AG09319 (cell line): ENCODE data around the gene ANXA8.
"Not testable (repeated sequence)": the region's sequence is repeated elsewhere in the genome, so short reads cannot be mapped to it uniquely, and the experiment has no call there.

Experiments
- DNase-seq: peaks from one replicate; pipeline ENCODE4 v3.0.0-alpha.2; 2010; ENCODE audit warnings: low read depth; ENCODE audit errors: extremely low read depth
- CTCF ChIP-seq: IDR thresholded peaks from 2 replicates; pipeline ENCODE4 v1.5.1; 2011; ENCODE audit warnings: low read depth, mild to moderate bottlenecking, inconsistent platforms, low read length, moderate library complexity

ANXA8 gene

DNA sequence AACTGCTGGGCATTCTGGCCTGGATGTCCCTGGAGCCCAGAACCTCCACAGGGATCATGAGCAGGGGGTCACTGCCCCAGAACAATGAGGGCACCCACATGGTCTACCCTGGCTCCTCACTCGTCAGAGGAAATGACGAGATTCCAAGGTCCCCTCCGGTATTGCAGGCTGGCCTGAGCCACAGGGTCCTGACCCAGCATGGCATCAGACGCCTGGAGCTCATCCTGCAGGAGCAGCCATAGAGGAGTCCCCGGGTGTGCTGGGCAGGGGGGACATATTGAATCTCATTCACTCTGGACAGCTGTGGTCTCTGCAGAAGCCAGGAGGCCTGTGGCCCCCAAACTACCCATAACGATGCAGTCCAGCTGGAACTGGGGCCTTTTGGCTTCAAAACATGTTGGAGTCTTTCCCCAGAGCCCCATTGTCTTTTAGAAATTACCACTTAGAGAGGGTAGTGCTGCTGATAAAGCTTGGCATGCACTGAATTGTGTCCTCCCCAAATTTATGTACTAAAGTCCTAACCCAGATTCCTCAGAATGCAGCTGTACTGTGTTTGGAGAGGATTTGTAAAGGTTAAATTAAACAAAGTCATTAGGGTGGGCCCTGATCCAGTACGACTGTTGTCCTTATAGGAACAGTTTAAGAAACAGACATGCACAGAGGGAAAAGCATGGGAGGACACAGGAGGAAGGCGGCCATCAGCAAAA lies 27.7 kb downstream of the ANXA8 start:
- no peak for DNase-seq
- no peak for TF ChIP-seq CTCF

DNA sequence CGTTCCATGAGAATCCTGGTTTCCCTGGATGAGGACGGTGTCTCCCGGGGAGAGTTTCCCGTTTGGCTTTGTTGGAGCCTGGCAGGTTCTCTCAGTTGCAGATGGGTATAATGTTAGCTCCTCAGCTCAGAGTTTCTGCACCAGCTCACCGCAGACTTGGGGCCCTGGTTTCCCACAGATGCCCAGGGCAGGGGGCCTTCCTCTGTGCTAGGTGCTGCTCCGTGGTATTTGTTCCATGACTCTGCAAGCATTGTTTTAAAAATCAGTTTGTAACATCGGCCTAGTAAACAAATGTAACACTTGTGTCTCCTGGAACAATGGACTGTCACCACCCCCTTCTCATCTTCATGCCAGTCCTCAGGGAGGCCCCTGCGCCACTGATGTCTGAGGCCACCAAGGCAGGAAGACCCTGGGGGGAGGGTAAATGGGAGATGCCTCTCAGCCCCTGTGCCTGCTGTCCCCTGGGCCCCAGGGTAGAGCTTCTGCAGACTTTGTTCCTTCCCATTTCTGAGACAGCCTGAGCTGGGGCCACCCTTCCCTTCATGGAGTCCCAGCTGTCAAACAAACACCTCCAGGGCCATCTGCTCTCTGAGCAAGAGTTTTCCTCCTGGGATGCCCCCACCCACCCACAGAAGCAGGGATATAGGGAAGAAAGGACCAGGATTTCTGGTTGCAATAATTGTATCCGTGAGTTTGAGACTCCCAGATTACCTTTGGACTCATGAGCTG lies 28.4 kb downstream of the ANXA8 start:
- not testable (repeated sequence) for DNase-seq

DNA sequence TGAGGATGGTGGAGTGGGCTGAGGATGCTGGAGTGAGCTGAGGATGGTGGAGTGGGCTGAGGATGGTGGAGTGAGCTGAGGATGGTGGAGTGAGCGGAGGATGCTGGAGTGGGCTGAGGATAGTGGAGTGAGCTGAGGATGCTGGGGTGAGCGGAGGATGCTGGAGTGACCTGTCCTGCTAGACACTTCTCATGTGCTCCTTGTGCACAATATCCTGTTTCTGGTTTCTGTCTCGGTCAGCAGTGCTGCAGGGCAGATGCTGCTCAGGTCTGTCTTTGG lies 29.2 kb downstream of the ANXA8 start:
- no peak for TF ChIP-seq CTCF
- no peak for DNase-seq

GRCh38 chr10:47454008-47454779 lies 29.7 kb downstream of the ANXA8 start:
- DNase-seq = no peak
- TF ChIP-seq CTCF = no peak

DNA sequence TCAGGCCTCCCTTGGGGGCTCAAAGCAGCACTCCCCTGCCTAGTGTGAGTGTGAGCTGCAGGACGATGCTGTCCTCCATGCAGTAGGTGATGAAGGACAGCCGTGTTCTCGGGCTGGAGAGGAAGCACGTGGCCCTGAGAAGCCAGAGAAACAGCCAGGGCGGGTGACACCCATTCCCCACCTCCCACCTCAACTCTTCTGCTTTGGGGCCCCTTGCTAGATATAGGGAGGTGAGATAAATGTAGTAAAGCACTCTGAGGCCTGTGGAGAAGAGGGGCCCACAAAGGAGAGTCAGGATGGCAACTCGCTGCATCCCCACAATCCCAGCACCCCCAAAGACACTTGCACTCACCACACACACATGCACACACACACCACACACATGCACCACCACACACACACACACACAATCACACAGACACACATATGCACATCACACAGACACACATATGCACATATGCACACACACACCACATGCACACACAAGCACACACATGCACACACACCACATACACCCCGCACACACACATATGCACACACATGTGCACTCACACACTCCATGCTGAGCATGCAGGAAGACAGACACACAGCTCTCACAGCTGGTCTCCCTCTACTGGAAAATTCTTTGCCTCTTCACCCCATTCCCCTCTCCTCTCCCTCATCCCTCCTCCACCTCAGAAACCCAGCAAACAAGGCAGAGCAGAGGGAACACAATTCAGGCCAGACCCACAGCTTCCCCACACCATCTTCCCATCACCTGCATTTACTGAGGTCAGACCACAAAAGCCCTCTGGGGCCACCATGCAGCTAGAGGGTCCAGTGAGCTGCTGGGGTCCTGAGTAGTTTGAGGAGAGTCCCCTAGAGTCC lies 30.5 kb downstream of the ANXA8 start:
- no peak for TF ChIP-seq CTCF
- DNase-seq = no peak

- DNase-seq = no peak
- TF ChIP-seq CTCF = no peak
Measured at GRCh38 chr10:47452495-47453140, 31.3 kb downstream of the ANXA8 start.

DNA sequence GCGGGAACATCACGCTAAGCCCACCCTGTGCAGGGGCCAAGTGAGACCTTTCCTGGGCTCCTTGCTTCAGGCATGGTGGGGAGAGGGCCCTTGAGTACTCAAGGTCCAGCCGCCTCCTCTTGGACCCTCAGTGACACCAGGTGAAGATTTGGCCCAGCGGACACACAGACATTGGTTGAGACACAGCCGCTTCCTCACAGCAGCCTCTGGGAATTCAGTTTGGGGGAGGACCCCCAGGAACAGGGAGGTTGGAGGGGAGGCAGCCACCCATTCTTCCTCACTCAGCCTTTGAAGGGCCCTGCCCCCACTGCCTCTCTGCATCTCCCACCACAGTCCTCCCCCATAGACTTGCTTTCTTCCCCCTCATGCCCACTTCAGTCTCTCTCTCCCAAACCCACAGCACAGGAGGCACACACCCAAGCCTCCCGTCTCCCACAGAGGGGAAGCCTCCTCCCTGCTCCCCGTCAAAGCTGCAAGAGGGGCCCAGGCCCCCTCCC lies 31.9 kb downstream of the ANXA8 start:
- no peak for DNase-seq
- no peak for TF ChIP-seq CTCF
